ENCODE results near the gene IFNGR2.
A peak's percentile ranks its signal among the peaks of the same experiment; 100 is the strongest.

Gene IFNGR2, protein sequence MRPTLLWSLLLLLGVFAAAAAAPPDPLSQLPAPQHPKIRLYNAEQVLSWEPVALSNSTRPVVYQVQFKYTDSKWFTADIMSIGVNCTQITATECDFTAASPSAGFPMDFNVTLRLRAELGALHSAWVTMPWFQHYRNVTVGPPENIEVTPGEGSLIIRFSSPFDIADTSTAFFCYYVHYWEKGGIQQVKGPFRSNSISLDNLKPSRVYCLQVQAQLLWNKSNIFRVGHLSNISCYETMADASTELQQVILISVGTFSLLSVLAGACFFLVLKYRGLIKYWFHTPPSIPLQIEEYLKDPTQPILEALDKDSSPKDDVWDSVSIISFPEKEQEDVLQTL

DNA sequence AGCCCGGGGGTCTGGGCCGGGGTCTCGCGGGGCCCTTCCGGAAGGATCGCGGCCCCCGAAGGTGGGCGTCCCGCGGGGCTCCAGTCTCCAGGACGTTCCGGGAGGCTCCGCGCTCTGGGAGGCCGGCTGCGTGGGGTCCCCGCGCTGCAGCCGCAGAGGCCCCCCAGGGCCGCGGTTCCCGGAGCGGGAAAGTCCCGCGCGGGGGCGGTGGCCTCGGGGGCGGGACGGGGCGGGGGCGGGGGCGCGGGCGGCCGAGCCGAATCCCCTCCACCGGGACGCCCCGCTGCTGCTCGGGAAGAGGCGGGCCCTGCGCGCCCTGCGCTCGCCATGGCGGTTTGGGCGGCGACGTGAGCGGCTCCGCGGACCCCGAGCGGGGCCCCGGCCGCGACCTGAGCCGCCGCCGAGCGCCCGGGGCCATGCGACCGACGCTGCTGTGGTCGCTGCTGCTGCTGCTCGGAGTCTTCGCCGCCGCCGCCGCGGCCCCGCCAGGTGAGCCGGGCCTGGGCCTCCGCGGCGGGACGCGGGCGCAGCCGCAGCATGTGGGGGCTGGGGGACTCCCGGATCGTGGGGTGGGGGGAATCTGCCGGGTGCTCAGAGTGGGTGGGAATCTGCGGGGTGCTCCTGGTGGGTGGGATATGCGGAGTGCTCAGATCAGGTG is at the start of gene IFNGR2:
Gene IFNGR2 (plus strand): TSS at position 286 of the 658 bp plus-strand sequence. CDS start 131 bp downstream, at position 417.
- peak within 1 kb of the TSS; percentile 98 for H3K27ac Mint-ChIP-seq
- peaks cover 11% of the 10 kb centered on the region for H3K36me3 Mint-ChIP-seq (ENCODE audit: low read depth)
- peaks cover 6% of the 10 kb centered on the region for H3K27me3 Mint-ChIP-seq (ENCODE audit: low read depth, poor library complexity)
- DNase-seq: peak; percentile 65
- TF ChIP-seq, protein P1, sequence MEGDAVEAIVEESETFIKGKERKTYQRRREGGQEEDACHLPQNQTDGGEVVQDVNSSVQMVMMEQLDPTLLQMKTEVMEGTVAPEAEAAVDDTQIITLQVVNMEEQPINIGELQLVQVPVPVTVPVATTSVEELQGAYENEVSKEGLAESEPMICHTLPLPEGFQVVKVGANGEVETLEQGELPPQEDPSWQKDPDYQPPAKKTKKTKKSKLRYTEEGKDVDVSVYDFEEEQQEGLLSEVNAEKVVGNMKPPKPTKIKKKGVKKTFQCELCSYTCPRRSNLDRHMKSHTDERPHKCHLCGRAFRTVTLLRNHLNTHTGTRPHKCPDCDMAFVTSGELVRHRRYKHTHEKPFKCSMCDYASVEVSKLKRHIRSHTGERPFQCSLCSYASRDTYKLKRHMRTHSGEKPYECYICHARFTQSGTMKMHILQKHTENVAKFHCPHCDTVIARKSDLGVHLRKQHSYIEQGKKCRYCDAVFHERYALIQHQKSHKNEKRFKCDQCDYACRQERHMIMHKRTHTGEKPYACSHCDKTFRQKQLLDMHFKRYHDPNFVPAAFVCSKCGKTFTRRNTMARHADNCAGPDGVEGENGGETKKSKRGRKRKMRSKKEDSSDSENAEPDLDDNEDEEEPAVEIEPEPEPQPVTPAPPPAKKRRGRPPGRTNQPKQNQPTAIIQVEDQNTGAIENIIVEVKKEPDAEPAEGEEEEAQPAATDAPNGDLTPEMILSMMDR (IDR thresholded peaks at IDR 0.05): no peak
- H3K4me3 Mint-ChIP-seq: peak within 1 kb of the TSS; percentile 98
- H3K4me1 Mint-ChIP-seq: peaks cover 23% of the 10 kb centered on the region
- H3K9me3 Mint-ChIP-seq: no peaks in the 10 kb centered on the region

DNA sequence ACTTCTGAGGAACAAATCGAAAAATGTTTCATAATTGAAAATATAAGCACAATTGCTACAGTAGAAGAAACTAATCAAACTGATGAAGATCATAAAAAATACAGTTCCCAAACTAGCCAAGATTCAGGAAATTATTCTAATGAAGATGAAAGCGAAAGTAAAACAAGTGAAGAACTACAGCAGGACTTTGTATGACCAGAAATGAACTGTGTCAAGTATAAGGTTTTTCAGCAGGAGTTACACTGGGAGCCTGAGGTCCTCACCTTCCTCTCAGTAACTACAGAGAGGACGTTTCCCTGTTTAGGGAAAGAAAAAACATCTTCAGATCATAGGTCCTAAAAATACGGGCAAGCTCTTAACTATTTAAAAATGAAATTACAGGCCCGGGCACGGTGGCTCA is 47.9 kb upstream of the IFNGR2 start:
- TF ChIP-seq, protein P1 (IDR thresholded peaks at IDR 0.05): no peak
- peaks cover 48% of the 10 kb centered on the region for H3K36me3 Mint-ChIP-seq (ENCODE audit: low read depth)
- DNase-seq: no peak
- no peak overlapping the region for H3K4me3 Mint-ChIP-seq
- H3K9me3 Mint-ChIP-seq: no peaks in the 10 kb centered on the region
- H3K27ac Mint-ChIP-seq: no peak overlapping the region
- H3K27me3 Mint-ChIP-seq (ENCODE audit: low read depth, poor library complexity): peaks cover 4% of the 10 kb centered on the region
- no peaks in the 10 kb centered on the region for H3K4me1 Mint-ChIP-seq

DNA sequence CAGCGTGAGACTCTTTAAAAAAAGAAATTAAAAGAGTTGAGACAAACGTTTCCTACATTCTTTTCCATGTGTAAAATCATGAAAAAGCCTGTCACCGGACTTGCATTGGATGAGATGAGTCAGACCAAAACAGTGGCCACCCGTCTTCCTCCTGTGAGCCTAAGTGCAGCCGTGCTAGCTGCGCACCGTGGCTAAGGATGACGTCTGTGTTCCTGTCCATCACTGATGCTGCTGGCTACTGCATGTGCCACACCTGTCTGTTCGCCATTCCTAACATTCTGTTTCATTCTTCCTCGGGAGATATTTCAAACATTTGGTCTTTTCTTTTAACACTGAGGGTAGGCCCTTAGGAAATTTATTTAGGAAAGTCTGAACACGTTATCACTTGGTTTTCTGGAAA is 47.2 kb upstream of the IFNGR2 start:
- H3K36me3 Mint-ChIP-seq (ENCODE audit: low read depth): peaks cover 44% of the 10 kb centered on the region
- H3K27ac Mint-ChIP-seq: no peak overlapping the region
- peaks cover 6% of the 10 kb centered on the region for H3K4me1 Mint-ChIP-seq
- no peak for DNase-seq
- no peak overlapping the region for H3K4me3 Mint-ChIP-seq
- H3K27me3 Mint-ChIP-seq (ENCODE audit: low read depth, poor library complexity): peaks cover 4% of the 10 kb centered on the region
- H3K9me3 Mint-ChIP-seq: no peaks in the 10 kb centered on the region
- TF ChIP-seq, protein P1 (IDR thresholded peaks at IDR 0.05): no peak

DNA sequence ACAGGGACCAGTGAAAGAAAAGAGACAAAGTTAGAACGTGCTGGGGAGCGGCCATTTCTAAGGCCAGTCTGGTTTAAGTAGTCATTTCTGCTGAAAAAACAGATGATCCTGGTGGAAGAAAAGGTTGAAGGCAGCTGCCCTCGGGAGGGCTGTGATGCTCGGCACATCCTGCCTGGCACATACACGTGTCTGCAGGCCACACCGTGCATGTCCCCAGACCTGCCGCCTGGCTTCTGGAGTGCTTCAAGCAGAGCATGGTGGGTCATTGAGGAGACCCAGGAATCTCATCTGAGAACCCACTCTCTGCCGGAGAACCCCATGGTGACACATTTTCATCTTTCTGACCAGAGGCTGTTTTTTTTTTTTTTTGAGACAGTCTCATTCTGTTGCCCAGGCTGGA is 46.0 kb upstream of the IFNGR2 start:
- Mint-ChIP-seq H3K36me3 (ENCODE audit: low read depth) (peaks cover 37% of the 10 kb centered on the region), H3K4me3 (no peak overlapping the region), H3K27ac (peak overlapping the region; percentile 55), H3K4me1 (peaks cover 15% of the 10 kb centered on the region), H3K9me3 (no peaks in the 10 kb centered on the region), H3K27me3 (ENCODE audit: low read depth, poor library complexity) (peaks cover 4% of the 10 kb centered on the region)
- no peak for DNase-seq
- TF ChIP-seq, protein P1 (IDR thresholded peaks at IDR 0.05): no peak

DNA sequence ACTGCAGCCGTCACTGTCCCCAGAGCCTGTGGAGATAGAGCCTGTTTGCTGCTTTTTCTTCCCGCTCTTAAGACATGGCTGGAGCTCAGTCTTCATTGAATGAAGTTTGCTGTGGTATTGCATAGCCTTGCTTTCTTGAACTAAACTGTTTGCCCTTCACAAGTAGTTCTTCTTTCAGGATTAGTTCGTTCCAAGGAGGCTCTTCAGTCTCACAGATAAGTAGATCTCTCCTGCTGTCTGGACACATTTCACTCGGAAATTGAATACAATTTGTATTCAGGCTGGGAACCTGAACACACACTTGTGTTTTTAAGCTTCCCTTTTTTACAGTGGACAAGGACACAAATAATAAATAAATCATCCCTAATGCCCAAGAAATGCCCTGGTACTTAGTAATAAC is 43.8 kb upstream of the IFNGR2 start:
- DNase-seq: no peak
- no peak overlapping the region for H3K27ac Mint-ChIP-seq

More for the DNA sequence above, 43.8 kb upstream of the IFNGR2 start:
- peaks cover 3% of the 10 kb centered on the region for H3K9me3 Mint-ChIP-seq
- TF ChIP-seq, protein P1 (IDR thresholded peaks at IDR 0.05): no peak
- peaks cover 16% of the 10 kb centered on the region for H3K4me1 Mint-ChIP-seq
- peaks cover 27% of the 10 kb centered on the region for H3K36me3 Mint-ChIP-seq (ENCODE audit: low read depth)
- H3K27me3 Mint-ChIP-seq (ENCODE audit: low read depth, poor library complexity): no peaks in the 10 kb centered on the region
- no peak overlapping the region for H3K4me3 Mint-ChIP-seq

Measured in nephron progenitor cell (in vitro differentiated cells).